HepG2 (cell line): Measurements from ENCODE around the gene DRD1. TPM values are rescaled to one million over a fixed set of nuclear protein-coding genes. Genes with fewer than 3 reads are reported as not detected.
"Not testable (repeated sequence)": the region's sequence is repeated elsewhere in the genome, so short reads cannot be mapped to it uniquely, and the experiment has no call there.

Experiments used
- ATAC-seq: fragments of 200-7000 bp; cut with Tn5 transposase; 3 replicates; pipeline ENCODE4 v1.9.1; 2020; ENCODE audit warnings: mild to moderate bottlenecking, moderate library complexity
- BruUV-seq: library from RNA; stranded (reverse); fragments of 400-500 nt; replicated peaks from 2 replicates; lab custom pipeline; 2021; lab: Mats Ljungman, UMichigan
- CTCF ChIA-PET: fragments of 300-600 bp; formaldehyde crosslinking; extraction: SDS; loops from one replicate; lab custom pipeline; 2021; ENCODE audit warnings: low total read pairs, inconsistent platforms, low intra/inter-chr PET ratio; lab: Yijun Ruan, JAX
- POLR2A ChIA-PET: fragments of 350-600 bp; sonication (Branson Sonifier 250); formaldehyde crosslinking; loops from one replicate; lab custom pipeline; 2020; ENCODE audit warnings: antibody characterized with exemption, inconsistent platforms; lab: Yijun Ruan, JAX
- DNase-seq: peaks from one replicate; pipeline ENCODE4 v3.0.0-alpha.2; 2015; ENCODE audit warnings: low spot score
- FAIRE-seq: peaks from 3 replicates; lab custom pipeline; 2011; peaks lifted over from hg19 to GRCh38; lab: Jason Lieb, UNC
- H2AFZ ChIP-seq: one replicate; pipeline ENCODE4 v1.6.1; 2011; ENCODE audit warnings: low read length, inconsistent platforms
- H3K27ac ChIP-seq: fragments of 300-600 bp; 3 replicates; pipeline ENCODE4 v1.8.0; 2011; ENCODE audit warnings: mixed run types, mild to moderate bottlenecking, mixed read lengths, low read length, inconsistent platforms; ENCODE audit not compliant: insufficient read depth; ENCODE audit errors: extremely low read length
- H3K27me3 ChIP-seq, 2 experiments: fragments of 200-600 bp in 1 of 2; 2 replicates in 1 of 2; 3 replicates in 1 of 2; pipeline versions ENCODE4 v1.6.0 to v1.8.0; 2011; ENCODE audit warnings: low read length in 2 of 2, mild to moderate bottlenecking in 2 of 2, moderate library complexity in 2 of 2, inconsistent platforms in 1 of 2; ENCODE audit not compliant: insufficient read depth in 2 of 2, control insufficient read depth in 1 of 2
- H3K36me3 ChIP-seq, 2 experiments: fragments of 200-600 bp in 1 of 2; replicated peaks in 1 of 2; 2 replicates in 1 of 2; 3 replicates in 1 of 2; pipeline versions ENCODE4 v1.5.1 to v1.8.0; 2011; ENCODE audit warnings: low read length in 2 of 2, inconsistent platforms in 1 of 2; ENCODE audit not compliant: insufficient read depth in 2 of 2, control insufficient read depth in 1 of 2
- H3K4me1 ChIP-seq: 2 replicates; pipeline ENCODE4 v1.5.1; 2012; ENCODE audit warnings: low read length, inconsistent platforms; ENCODE audit not compliant: insufficient read depth
- H3K4me2 ChIP-seq: 2 replicates; pipeline ENCODE4 v1.6.0; 2011; ENCODE audit warnings: low read depth, low read length, inconsistent platforms
- H3K4me3 ChIP-seq, 3 experiments: fragments of 200-600 bp in 1 of 3; sonication (generic), shearing (Covaris generic) in 1 of 3; replicated peaks in 1 of 3; 2 replicates each; pipeline ENCODE4 v1.5.1; 2011 to 2016; ENCODE audit warnings: low read length in 3 of 3, inconsistent platforms in 2 of 3, low read depth in 2 of 3, mild to moderate bottlenecking in 2 of 3, control low read depth in 1 of 3, mixed read lengths in 1 of 3; ENCODE audit not compliant: insufficient read depth in 1 of 3
- H3K79me2 ChIP-seq: one replicate; pipeline ENCODE4 v1.6.1; 2011; ENCODE audit warnings: low read length, inconsistent platforms; ENCODE audit not compliant: insufficient read depth
- H3K9ac ChIP-seq: 2 replicates; pipeline ENCODE4 v1.6.0; 2011; ENCODE audit warnings: mild to moderate bottlenecking, low read depth, low read length, inconsistent platforms; ENCODE audit not compliant: insufficient read depth
- H3K9me3 ChIP-seq: 2 replicates; pipeline ENCODE4 v1.5.1; 2012; ENCODE audit warnings: mild to moderate bottlenecking, low read length
- H4K20me1 ChIP-seq: 2 replicates; pipeline ENCODE4 v1.6.0; 2011; ENCODE audit warnings: inconsistent platforms, mild to moderate bottlenecking, low read length, moderate library complexity; ENCODE audit not compliant: insufficient read depth
- FOXK1 ChIP-seq: sonication (generic); formaldehyde crosslinking; IDR thresholded peaks from 2 replicates; pipeline ENCODE4 v1.4.0; 2020; ENCODE audit warnings: low read depth, missing genetic modification reagents, borderline replicate concordance
- MIXL1 ChIP-seq: IDR thresholded peaks from 2 replicates; pipeline ENCODE4 v1.6.1; 2016
- SNAI1 ChIP-seq: sonication (generic); formaldehyde crosslinking; IDR thresholded peaks from 2 replicates; pipeline ENCODE4 v1.5.0; 2020; ENCODE audit warnings: mild to moderate bottlenecking, missing genetic modification reagents, borderline replicate concordance
- ZNF33A ChIP-seq: sonication (generic); formaldehyde crosslinking; IDR thresholded peaks from 2 replicates; pipeline ENCODE4 v1.5.1; 2020; ENCODE audit warnings: missing genetic modification reagents, mild to moderate bottlenecking, moderate library complexity, borderline replicate concordance
- ZSCAN31 ChIP-seq: sonication (generic); formaldehyde crosslinking; IDR thresholded peaks from 2 replicates; pipeline ENCODE4 v1.5.0; 2020; ENCODE audit warnings: low read depth, mild to moderate bottlenecking, missing genetic modification reagents
- WGBS: methylation state at CpG from one replicate; pipeline ENCODE4 v1.1.6; 2017; ENCODE audit warnings: low lambda C conversion rate; 5-methylcytosine and 5-hydroxymethylcytosine counted together
- in situ Hi-C: cut with HindIII; loops from 2 replicates; pipeline ENCODE4 v1.10.0; 2017; ENCODE audit warnings: low pct_unique_long_range_greater_than_20kb; ENCODE audit not compliant: extremely low pct_ligation_motif_present
- intact Hi-C: fragments of 100-400 bp; cut with micrococcal nuclease; formaldehyde crosslinking; loops from one replicate; pipeline ENCODE4 v1.10.0; 2022; ENCODE audit not compliant: unreplicated experiment
- polyA plus RNA-seq, 8 experiments: library from polyadenylated mRNA; depleted of rRNA in 3 of 8; stranded (reverse) in 7 of 8; unstranded in 1 of 8; fragments of >200 nt; fragmentation: Illumina TruSeq in 4 of 8; extraction: Trizol in 4 of 8; gene quantifications; 2 replicates each; pipeline versions ENCODE4 v1.2.1 to v1.2.3, GENCODE V29; 2011 to 2016; ENCODE audit warnings: low read depth in 4 of 8, missing spikeins in 1 of 8, mixed read lengths in 1 of 8; ENCODE audit not compliant: insufficient read depth in 1 of 8
- total RNA-seq, 5 experiments: library from RNA; depleted of rRNA; stranded (reverse); fragments of >200 nt; fragmentation: Illumina TruSeq; extraction: Trizol; gene quantifications; 2 replicates each; pipeline ENCODE4 v1.2.3, GENCODE V29; 2016; ENCODE audit warnings: low read depth in 1 of 5
- TF ChIP-seq, protein P1 (sequence below): sonication (generic); formaldehyde crosslinking; IDR thresholded peaks from 2 replicates; pipeline ENCODE4 v1.4.0; 2020; ENCODE audit warnings: missing genetic modification reagents

DRD1 gene
- total and polyA plus RNA-seq, 2 of the 13 experiments (the other 11 are each of a cell fraction or from before 2014, with no cell fraction given), result not detected

DNA sequence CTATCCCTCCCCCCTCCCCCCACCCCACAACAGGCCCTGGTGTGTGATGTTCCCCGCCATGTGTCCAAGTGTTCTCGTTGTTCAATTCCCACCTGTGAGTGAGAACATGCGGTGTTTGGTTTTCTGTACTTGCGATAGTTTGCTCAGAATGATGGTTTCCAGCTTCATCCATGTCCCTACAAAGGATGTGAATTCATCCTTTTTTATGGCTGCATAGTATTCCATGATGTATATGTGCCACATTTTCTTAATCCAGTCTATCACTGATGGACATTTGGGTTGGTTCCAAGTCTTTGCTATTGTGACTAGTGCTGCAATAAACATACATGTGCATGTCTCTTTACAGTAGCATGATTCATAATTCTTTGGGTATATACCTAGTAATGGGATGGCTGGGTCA lies 48.6 kb downstream of the DRD1 start:
- H3K9ac ChIP-seq, BruUV-seq, H4K20me1 ChIP-seq, in situ Hi-C loops, CTCF ChIA-PET, H3K27me3 ChIP-seq, intact Hi-C loops, FAIRE-seq, ATAC-seq, H3K4me2 ChIP-seq, DNase-seq, H3K79me2 ChIP-seq, H3K27ac ChIP-seq, H2AFZ ChIP-seq, H3K36me3 ChIP-seq, H3K9me3 ChIP-seq, POLR2A ChIA-PET, H3K4me1 ChIP-seq, H3K4me3 ChIP-seq: not testable (repeated sequence)
- 24% methylated on average over 4 of the region's 4 CpGs for whole genome bisulfite sequencing

- Histone ChIP-seq H3K79me2 (no peaks in the 10 kb centered on the region), H2AFZ (no peak overlapping the region), H3K36me3 (no peaks in the 10 kb centered on the region), H3K9me3 (no peaks in the 10 kb centered on the region), H3K27ac (no peak overlapping the region), H3K4me2 (no peak overlapping the region), H3K4me3 (no peak overlapping the region), H4K20me1 (no peaks in the 10 kb centered on the region), H3K4me1 (no peaks in the 10 kb centered on the region), H3K9ac (no peak overlapping the region), H3K27me3 (no peaks in the 10 kb centered on the region; a peak in 1 of 5 replicates)
- no peak for DNase-seq
- CTCF ChIA-PET, result no interaction called here
- WGBS, result 23% methylated on average over 5 of the region's 5 CpGs
- POLR2A ChIA-PET, result no interaction called here
- in situ Hi-C loops (no loop called here), intact Hi-C loops (no loop called here)
- TF ChIP-seq MIXL1 (CRISPR knock-in tag) (no peak), SNAI1 (no peak), ZNF33A (CRISPR knock-in tag) (no peak), ZSCAN31 (CRISPR knock-in tag) (no peak), FOXK1 (CRISPR knock-in tag) (no peak)
- TF ChIP-seq, protein P1, sequence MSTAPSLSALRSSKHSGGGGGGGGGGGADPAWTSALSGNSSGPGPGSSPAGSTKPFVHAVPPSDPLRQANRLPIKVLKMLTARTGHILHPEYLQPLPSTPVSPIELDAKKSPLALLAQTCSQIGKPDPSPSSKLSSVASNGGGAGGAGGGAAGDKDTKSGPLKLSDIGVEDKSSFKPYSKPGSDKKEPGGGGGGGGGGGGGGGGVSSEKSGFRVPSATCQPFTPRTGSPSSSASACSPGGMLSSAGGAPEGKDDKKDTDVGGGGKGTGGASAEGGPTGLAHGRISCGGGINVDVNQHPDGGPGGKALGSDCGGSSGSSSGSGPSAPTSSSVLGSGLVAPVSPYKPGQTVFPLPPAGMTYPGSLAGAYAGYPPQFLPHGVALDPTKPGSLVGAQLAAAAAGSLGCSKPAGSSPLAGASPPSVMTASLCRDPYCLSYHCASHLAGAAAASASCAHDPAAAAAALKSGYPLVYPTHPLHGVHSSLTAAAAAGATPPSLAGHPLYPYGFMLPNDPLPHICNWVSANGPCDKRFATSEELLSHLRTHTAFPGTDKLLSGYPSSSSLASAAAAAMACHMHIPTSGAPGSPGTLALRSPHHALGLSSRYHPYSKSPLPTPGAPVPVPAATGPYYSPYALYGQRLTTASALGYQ (CRISPR knock-in tag), result no peak
- ATAC-seq, result no peak
- BruUV-seq, result no TSS peak
- no peak for FAIRE-seq
Observed at GRCh38 chr5:175394601-175395000, 49.4 kb downstream of the DRD1 start.
